ENCODE data around the gene RMI2. TPM values are rescaled to one million over a fixed set of nuclear protein-coding genes. Genes with fewer than 3 reads are reported as not detected.

The RMI2 gene
- total RNA-seq, 2 experiments from 2014 or later = 43.1 TPM

GRCh38 chr16:11308493-11309283, 36.6 kb upstream of the RMI2 start:
- ChIA-PET POLR2A (no interaction called here), CTCF (interaction anchor here (1.2 kb wide), 1 partner anchor 10 kb away, joined by 4 read pairs; no protein-coding TSS in a partner anchor)

GRCh38 chr16:11309895-11310633, 35.2 kb upstream of the RMI2 start:
- POLR2A ChIA-PET = interaction anchor here (2.4 kb wide), 1 partner anchor 54 kb away, joined by 15 read pairs; the partner anchor contains the start of gene SOCS1
- CTCF ChIA-PET = interaction anchor here (1.2 to 1.6 kb wide), 2 partner anchors 12 to 28 kb away, joined by 3 to 4 read pairs; no protein-coding TSS in a partner anchor

- ChIA-PET POLR2A (interaction anchor here (0.6 to 2.4 kb wide), 3 partner anchors 44 to 54 kb away, joined by 3 to 15 read pairs (median 4); partner anchors contain the start of gene SOCS1), CTCF (interaction anchor here (1.2 to 1.6 kb wide), 2 partner anchors 12 to 27 kb away, joined by 3 to 4 read pairs; no protein-coding TSS in a partner anchor)
Measured at GRCh38 chr16:11310634-11310977, 34.7 kb upstream of the RMI2 start.

- POLR2A ChIA-PET = interaction anchor here (0.6 to 2.4 kb wide), 4 partner anchors 14 to 55 kb away, joined by 3 to 15 read pairs (median 4); partner anchors contain the start of gene SOCS1
Measured at GRCh38 chr16:11310997-11311561, 34.2 kb upstream of the RMI2 start.

DNA sequence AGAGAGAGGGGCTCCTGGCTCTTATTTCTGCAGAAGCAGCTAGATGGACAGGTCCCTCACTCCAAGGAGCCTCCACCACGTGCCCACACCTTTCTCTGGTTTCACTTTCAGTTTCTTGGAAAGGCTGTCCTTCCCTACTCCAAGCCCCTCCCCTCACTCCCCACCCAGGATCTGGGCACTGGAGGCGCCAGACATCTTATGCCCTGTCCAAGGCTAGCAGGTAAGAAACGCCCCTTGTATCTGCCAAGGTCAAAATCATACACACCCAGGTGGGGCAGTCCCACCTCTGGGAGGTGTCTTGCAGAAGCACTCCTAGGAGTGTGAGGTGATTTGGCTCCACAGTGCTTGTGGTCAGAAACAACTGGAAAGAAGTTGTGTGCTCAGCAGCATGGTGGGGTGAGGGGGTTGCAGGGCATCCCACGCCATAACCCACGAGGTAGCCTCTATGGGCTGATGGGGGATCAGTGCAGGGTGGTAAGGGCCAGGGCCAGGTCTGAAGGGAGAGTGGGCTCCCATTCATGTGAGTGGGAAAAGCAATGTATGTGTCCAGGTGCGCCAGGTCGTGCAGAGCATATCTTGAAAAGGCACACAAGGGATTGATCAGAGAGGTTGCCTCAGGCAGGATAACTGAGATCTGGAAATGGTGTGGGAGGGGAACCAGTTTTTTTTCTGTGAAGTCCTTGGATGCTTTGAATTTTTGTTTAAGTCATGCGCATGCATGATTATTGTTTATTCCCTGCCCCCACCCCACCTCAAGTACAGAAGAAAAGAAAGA, 32.4 kb upstream of the RMI2 start:
- CTCF ChIA-PET = interaction anchor here (1.0 kb wide), 1 partner anchor 16 kb away, joined by 3 read pairs; no protein-coding TSS in a partner anchor
- POLR2A ChIA-PET = no interaction called here

More at GRCh38 chr16:11310997-11311561, 34.2 kb upstream of the RMI2 start:
- CTCF ChIA-PET = interaction anchor here (0.7 to 1.6 kb wide), 3 partner anchors 13 to 55 kb away, joined by 3 to 4 read pairs (median 3); partner anchors contain the start of gene SOCS1

GRCh38 chr16:11313493-11314308, 31.6 kb upstream of the RMI2 start:
- POLR2A ChIA-PET = no interaction called here
- CTCF ChIA-PET = no interaction called here

GRCh38 chr16:11314309-11314894, 30.9 kb upstream of the RMI2 start:
- ChIA-PET CTCF (no interaction called here), POLR2A (no interaction called here)

- ChIA-PET CTCF (no interaction called here), POLR2A (no interaction called here)
Measured at GRCh38 chr16:11315510-11315909, 29.7 kb upstream of the RMI2 start.

DNA sequence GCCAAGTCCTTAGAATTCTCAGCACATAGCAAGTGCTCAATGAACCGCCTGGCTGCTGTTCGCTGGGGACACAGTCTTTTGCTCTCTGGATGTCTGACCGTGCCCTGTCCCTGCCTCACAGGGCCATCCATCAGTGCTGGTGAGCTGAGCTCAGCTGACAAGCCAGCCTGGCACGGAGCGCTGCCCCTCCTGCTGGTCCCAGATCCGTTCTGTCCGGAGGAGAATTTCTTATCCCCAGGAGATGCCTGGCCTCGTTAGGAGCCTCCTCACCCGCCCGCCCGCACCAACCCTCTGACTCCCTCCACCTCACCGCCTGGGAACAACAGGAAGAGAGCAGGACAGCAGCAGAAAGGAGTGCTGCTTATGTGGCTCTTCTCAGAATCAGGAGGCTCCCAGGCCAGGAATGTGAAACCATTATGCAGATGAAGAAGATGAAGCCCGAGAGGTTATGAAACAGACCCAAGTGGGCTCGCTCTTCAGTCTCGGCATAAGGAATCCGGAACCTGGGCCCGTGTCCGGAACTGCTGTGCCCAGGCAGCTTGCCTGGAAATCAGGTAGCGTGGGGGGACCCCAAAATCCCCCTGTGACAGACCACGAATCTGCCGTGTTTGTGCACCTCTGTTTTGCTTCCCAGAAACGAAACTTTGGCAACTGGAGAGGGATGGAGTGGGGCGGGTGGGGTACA, 28.8 kb upstream of the RMI2 start:
- ChIA-PET POLR2A (no interaction called here), CTCF (no interaction called here)

- POLR2A ChIA-PET = interaction anchor here (0.6 kb wide), 1 partner anchor 179 kb away, joined by 3 read pairs; no protein-coding TSS in a partner anchor
- CTCF ChIA-PET = interaction anchor here (1.2 kb wide), 1 partner anchor 63 kb away, joined by 3 read pairs; the partner anchor contains the start of gene SOCS1
Measured at GRCh38 chr16:11318817-11319216, 26.4 kb upstream of the RMI2 start.

DNA sequence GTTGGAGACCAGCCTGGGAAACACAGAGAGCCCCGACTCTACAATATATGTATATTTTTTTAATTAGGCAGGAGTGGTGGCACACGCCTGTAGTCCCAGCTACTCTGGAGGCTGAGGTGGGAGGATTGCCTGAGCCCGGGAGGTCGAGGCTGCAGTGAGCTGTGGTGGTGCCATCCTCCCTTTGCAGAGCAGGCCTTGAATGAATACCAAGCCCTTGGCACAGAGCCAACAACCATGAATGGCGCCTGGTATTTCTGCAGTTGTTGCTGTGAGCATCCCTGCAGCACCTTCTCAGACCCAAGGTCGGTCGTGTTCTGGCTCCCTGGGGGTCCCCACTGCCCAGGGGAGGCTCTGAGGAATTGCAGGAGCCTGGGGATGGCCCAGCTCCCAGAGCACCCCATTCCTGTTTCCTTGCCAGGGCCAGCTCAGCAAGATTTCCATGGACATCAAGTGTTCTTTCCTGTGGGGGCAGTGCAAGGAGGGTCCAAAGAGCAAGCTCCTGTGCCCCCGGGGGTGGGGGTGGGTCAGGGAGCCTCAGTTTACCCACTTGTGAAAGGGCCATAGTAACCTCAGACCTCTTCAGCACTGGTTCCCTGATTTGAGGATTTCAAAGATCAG, 25.6 kb upstream of the RMI2 start:
- POLR2A ChIA-PET = no interaction called here
- CTCF ChIA-PET = interaction anchor here (0.6 to 1.2 kb wide), 3 partner anchors 12 to 64 kb away, joined by 3 read pairs; partner anchors contain the start of gene SOCS1

DNA sequence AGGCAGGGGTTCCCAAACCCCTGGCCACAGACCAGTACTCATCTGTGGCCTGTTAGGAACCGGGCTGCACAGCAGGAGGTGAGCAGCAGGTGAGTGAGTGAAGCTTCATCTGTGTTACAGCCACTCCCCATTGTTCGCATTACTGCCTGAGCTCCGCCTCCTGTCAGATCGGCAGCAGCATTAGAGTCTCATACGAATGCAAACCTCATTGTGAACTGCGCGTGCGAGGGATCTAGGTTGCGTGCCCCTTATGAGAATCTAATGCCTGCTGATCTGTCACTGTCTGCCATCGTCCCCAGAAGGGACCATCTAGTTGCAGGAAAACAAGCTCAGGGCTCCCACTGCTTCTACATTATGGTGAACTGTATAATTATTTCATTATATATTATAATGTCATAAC, 25.1 kb upstream of the RMI2 start:
- ChIA-PET CTCF (interaction anchor here (0.6 to 1.2 kb wide), 2 partner anchors 12 to 32 kb away, joined by 3 read pairs; no protein-coding TSS in a partner anchor), POLR2A (no interaction called here)

DNA sequence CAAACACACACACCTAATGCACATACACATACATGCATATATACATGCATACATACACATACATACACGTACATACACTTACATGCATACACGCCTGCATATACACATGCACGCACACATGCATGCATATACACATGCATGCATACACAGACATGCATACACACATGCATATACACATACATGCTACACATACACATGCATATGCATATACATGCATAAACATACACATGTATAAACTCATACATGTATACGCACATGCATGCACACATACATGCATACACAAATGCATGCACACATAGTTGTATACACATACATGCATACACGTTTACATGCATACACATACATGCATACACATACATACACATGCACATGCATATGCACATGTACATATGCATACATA, 23.6 kb upstream of the RMI2 start:
- ChIA-PET CTCF (no interaction called here), POLR2A (no interaction called here)

DNA sequence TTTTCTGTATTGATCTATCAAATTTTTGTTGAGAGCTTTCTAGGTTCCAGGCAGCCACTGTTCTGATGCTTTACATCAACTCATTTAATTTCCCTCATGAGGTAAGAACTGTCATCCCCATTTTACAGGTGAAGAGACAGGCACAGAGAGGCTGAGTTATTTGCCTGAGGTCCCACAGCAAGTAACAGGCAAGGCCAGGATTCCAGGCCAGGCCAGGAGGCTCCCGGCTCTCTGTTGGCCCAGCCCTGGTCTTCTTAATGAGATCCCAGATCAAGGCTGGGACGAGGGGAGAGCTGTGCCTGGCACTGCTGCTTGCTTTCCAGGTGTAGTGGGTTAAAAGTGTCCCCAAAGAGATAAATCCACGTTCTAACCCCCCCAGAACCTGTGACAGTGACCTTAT, 22.4 kb upstream of the RMI2 start:
- CTCF ChIA-PET = no interaction called here

DNA sequence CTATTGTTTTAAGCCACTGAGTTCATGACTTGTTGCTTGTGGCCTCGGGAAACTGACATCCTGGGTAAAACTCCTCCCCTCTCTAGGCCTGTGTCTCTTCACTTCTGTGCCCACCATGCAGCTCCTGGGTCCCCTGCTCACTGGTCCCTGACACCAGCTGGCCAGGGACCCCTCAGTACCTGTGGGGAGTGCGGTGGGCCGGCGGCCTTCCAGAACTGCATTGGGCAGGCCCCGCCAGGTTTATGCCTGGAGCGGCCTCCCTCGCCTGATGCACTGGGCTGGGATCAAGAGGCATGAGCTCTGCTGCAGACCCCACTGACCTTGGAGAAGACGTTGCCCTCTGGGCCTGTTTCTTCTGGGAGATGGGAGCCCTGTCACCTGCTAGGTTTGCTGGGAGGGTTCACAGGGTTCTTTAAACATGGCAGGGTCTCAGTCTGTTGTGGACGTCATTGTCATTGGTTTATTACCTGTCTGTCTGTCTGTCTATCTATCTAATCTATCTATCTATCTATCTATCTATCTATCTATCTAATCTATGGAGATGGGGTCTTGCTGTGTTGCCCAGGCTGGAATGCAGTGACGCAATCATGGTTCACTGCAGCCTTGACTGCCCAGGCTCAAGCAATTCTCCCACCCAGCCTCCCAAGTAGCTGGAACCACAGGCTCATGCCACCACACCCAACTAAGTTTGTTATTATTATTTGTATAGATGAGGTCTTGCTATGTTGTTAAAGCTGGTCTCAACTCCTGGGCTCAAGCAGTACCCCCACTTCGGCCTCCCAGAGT, 21.5 kb upstream of the RMI2 start:
- ChIA-PET CTCF (no interaction called here), POLR2A (no interaction called here)

More for the DNA sequence above, 22.4 kb upstream of the RMI2 start:
- POLR2A ChIA-PET = no interaction called here

- ChIA-PET POLR2A (no interaction called here), CTCF (interaction anchor here (1.2 kb wide), 1 partner anchor 28 kb away, joined by 3 read pairs; no protein-coding TSS in a partner anchor)
Measured at GRCh38 chr16:11325404-11326083, 19.7 kb upstream of the RMI2 start.
